DMS 273 (cell line): ENCODE data around the gene COG6.

Experiments
- DNase-seq: peaks from one replicate; lab custom pipeline; 2025; ENCODE audit not compliant: unreplicated experiment; lab: John Stamatoyannopoulos, UW

Gene COG6

DNA sequence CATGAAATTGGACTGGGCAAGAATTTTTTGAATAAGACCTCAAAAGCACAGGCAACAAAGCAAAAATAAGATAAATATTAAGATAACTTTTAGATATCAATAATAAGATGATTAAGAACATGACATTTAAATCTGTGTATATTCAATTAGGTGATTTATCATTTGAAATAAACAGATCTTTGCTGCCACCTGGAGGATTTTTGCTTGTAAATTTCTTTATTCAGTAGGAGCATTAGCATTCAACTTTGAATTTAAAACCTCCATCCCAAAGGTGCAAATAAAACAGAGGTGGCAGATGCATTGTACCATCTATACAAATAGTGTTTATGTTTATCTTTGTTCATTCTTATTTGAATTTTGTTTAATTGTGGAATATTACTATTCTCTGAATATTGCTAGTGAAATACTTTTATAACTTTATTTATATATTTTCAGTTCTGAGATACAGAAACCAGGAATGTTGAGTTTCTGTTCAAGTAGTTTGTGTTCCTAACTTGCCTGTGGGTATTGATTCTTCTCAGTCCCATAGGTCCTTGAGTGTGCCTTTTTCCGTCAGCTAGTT lies 20.9 kb downstream of the COG6 start:
- DNase-seq: peak; percentile 69

DNA sequence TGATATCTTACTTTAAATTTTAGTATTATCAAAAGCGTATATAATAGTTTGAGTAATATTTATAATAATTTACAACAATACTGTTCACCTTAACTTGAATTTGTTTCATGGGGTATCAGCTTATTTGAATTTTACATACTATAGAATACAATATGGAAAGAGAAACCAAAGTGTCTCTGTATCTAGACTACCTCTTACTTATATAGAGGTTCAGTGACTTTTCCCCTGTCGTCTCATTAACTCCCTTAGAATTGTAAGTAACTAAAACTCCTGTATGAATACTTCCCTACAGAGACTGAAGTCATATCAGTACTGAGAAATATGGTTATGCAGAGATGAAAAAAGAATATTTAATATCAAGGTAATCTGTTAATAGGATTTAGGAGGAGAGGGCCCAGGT lies 26.8 kb downstream of the COG6 start:
- DNase-seq: no peak

DNA sequence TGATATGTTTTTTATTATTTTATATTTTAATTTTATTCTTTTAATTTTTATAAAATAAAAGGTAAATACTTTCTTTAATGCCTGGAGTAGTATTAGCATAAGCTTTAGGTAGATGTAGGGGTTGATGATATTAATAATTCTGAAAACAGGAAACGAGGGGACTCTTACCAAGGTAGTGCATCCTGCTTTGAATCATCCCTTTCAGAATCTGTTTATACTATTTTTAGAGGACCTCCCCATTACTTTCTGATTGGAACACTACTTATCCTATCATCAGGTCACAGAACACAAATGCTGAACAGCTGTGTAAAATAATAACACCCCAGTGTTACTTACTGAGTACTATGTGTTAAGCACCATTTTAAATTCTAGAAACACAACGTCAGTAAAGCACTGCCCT lies 27.3 kb downstream of the COG6 start:
- DNase-seq: no peak

DNA sequence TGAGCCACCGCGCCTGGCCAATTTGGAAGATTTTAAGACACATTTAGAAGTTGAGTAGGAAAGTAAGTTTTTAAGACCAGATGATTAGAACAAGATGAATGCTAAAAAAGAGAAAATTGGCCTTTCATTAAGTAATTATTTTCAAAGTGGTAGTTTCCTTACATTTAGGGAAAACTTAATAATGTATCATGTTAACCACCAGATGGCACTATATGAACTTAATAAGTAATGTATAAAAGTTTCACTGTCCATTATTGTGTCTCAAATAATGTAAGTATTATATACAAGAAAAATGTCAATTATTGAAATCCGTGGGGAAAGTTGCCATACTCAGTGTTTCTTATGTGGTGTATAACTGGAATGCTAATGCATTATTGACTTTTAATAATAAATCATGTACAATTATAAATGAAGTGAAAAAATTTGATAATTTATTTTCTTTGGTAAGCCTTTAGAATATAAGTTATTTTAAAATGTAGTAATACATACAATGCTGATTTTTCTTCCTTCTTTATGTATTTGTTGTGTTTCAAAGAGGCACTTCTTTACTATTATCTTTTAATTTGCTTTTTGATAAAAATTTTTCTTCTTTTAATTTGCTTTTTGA lies 29.2 kb downstream of the COG6 start:
- peak; percentile 66 for DNase-seq

DNA sequence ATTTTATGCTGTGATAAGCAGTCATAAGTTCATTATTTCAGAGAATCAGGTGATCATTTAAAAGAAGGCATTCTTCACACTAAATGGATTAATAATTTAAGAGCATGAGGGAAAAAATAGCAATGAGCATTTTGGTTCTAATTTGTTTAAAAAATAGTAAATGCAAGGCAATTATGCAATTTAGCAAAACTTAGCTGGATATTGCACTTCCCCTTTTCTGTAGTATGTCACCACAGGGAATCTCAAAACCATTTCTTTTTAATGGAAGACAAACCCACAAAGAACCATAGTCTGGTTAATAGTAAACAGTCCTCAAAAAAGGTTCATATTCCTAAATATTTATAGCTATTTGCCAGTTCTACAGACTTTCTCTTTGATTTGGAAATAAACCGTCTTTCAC lies 30.2 kb downstream of the COG6 start:
- no peak for DNase-seq

DNA sequence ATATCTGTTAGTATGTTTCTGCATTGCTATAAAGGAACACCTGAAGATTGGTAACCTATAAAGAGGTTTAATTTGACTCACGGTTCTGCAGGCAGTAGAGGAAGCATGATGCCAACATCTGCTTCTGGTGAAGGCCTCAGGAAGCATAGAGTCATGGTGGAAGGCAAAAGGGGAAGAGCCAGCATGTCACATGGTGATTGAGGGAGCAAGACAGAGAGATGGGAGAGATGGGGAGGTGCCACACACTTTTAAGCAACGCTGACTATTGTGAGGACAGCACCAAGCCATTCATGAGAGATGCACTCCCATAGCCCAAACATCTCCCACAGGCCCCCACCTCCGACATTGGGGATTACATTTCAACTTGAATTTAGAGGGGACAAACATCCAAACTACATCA lies 32.8 kb downstream of the COG6 start:
- DNase-seq: no peak

DNA sequence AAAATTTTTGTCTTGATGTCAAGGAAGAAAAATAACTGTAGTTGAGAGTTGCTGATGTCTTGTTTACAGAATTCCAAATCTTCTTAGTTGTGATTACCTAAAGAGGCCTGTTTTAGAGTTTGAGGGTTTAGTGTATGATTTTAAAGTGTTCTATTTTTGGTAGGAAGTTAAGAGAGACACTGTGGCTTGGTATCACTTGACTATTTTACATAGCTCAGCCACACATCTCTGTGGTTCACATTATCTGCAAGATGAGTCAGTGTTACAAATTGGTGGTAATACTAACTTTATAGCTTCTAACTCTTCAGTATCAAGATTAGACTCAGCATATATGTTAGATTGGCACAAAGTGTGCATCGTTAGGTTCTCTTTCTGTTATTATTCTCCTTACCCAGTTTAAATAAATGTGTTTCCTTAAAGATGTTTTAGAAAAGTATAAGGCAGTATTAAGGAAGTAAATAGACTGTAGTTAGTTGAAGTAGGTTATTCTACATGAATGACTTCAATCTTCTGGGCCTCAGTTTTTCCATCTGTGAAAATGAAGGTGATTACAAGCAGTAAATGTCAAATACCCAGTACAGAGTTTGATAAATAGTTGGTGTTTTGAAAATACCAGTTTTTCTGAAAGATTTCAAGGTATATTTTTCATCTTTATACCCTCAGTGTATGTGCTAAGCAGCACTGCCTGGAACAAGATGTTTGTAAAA lies 33.4 kb downstream of the COG6 start:
- DNase-seq: no peak

DNA sequence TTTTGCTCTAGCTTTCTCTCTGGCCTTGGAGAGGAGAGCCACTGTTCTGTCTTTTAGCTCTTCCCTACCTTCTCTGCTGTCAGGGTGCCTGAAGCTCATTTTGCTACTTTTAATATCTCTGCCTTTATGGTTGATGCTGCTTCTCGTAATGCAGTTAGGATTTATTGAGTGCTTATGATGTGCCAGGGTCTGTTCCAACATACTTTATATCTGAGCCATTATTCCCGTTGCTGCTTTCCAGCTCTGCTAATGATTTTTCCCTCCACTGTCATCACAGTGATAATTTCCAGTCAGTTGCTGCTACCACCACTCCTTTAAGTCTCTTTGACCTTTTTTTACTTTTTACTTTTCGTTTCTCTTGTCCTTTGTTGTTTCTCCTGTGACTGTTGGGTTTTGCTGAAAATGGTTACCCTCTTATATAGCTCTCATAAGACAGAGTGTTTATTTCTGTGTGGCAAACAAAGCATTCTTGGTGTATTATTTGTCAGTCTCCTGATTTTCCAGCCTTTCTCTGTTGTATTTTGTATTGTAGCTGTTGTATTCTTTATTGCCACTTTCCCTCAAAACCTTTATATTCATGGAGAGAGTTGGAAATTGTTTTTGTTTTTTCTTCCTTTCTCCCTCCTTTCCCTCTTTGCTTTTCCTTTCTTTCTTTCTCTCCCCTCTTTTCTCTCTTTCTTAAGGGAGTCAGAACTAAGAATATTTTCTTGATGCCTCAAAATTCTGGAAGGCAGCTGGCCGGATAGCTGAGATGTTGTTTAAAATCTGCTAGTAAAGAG lies 37.4 kb downstream of the COG6 start:
- no peak for DNase-seq

DNA sequence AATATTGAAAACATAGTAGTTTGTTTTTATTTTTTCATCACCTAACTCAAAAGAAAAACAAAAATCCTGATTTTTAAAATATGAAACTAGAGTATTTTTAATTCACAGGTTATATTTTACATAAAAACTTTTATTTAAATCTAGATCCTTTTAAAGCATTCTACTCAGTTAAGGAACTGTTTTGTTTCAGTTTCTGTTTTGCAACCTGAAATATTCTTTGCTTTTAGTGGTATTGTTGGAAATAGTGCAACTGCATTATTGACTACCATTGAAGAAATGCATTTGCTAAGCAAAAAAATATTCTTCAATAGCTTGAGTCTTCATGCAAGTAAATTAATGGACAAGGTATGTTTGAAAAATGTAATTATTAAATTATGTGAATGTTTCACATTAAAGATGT lies 43.8 kb downstream of the COG6 start:
- DNase-seq: no peak

DNA sequence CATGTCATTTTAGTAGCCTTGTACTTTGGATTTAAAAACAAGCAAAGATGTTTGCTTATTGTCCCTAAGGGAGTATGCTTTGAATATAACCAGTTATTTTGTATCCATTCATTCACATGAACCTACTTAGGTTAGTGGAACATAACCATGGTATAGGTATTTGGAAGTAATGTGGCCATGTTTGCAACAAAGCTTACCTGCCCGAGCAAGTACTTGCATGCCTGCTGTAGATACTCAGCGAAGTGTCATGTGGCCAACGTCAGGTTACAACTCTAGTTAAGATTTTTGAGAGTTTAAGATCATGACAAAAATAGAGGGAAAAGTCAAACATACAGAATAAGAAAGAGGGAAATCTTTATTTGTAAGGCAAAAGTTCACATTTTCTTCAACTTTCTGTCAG lies 57.2 kb downstream of the COG6 start:
- DNase-seq: no peak

DNA sequence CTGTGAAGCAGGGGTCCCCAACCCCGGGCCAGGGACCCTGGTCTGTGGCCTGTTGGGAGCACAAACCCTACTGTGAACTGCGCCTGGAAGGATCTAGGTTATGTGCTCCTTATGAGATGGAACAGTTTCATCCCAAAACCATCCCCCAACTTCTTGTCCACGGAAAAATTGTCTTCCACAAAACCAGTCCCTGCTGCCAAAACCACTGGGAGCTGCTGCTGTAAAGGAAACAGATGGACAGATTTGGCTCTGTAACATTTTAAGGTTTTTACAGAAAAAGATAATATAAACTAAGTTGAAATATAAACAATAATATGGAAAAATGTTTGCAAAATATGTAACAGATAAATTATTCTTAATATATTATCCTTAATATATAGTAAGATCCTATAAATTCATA lies 73.7 kb downstream of the COG6 start:
- no peak for DNase-seq

DNA sequence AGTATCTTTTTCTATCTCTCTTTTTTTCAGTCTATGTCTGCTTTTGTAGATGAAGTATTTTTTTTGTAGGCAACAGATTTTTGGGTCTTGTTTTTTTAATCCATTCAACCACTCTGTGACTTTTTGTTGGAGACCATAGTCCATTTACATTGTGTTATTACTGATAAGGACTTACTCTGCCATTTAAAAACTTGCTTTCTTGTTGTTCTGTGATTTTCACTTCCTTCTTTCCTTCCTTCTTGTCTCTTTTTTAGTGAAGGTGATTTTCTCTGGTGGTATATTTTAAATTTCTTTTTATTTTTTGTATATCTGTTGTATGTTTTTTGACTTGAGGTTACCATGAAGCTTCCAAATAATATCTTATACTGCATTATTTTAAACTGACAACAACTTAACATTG lies 79.5 kb downstream of the COG6 start:
- DNase-seq: no peak

DNA sequence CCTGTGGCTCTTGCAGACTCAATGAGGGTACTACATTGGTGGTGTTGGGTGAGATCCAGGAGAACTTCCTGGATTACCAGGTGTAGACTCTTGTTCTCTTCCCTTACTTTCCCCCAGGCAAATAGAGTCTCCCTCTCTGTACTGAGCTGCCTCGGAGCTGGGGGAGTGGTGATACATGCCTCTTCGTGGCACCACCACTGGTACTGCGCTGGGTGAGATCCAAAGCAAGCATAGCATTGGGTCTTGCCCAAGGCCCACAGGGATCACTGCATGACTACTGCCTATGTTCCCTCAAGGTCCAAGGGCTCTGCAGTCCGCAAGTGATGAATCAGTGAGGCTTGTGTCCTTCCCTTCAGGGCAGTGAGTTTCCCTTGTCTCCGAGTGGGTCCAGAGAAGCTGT lies 81.6 kb downstream of the COG6 start:
- DNase-seq: no peak

DNA sequence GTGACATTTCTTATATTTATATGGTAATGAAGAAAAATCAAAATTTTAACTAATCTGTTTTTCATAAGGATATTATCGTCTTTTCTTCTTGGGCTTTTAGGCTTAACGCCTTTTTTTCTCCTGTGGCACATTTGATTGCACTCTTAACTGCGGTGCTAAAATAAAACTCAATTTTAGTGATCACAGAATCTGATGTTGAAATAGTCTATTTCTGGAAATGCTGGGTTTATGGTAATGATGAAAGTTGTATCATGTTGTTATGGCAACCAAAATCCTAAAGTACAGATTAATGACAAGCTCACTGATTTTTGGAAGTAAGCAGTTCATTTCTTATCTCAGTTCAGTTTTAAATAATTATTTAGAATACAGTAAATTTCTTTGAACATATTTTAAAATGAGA lies 85.3 kb downstream of the COG6 start:
- no peak for DNase-seq

DNA sequence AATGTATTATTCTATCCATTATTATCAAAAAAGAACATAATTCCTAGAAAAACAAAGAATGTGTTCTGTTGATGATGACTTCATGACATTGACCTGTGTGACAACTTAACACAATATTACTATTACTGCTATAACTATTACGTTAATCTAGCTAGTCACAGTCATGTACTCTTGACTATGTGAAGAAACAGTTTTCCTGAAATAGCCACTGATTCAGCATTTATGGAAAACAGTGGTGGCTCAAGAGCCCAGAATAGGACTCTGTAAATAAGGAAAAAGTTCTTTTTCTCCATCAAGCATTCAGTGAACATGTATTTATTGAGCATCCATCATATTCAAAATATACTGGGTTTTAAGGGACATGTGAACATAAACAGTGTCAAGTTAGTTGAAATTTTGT lies 93.5 kb downstream of the COG6 start:
- DNase-seq: no peak

DNA sequence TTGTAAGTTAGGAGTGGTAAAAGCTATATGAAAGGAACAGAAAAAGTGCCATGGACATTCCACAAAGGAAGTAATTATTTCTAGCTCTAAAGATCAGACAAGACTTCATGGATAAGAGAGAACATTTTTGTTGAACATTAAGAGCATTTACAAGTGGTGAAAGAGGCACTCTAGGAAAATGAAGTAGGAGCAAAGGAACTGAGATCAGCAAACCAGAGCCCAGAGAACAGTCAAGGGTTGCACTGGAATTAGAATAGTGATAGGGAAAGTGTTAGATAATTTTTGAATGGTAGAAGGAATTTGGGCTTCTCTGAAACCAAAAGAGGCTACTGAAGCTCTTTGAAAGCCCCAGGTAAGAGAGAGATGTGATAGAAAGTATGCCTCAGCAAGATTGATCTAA lies 94.1 kb downstream of the COG6 start:
- no peak for DNase-seq

DNA sequence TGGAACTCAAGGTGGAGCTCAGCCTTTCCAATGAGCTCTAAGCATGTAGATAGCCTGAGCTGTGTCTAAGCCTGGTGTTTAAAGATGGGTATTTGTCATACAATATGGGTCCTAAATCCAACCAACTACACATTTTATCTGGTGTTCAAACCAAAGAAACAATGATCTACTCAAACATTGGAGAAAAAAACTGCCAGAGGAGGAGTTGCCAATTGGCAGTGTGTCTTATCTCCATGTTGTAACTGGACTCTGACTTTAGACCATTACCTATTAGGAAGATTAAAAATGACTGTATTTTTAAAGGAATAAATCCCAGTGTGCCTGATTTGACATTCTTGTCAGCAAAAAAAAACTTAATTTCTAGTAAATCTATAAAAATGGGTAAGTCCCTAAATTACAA lies 96.3 kb downstream of the COG6 start:
- no peak for DNase-seq

DNA sequence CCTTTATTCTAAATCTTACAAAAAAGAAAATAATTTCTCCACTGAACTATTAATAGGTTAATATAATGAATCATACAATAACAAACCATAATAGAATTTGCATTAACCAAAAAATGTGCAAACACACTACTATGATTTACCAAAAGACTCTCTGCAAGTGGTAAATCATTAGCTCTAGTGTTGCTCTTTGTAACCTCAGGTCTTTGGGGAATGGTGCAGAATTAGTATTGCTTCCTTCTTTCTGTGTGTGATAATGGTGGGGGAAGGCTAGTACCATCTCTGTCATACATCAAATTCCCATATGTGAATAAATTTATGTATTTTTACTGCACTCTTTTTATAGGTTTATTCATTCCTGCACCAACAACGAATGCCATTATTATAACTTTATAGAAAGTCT lies 105.1 kb downstream of the COG6 start:
- no peak for DNase-seq

DNA sequence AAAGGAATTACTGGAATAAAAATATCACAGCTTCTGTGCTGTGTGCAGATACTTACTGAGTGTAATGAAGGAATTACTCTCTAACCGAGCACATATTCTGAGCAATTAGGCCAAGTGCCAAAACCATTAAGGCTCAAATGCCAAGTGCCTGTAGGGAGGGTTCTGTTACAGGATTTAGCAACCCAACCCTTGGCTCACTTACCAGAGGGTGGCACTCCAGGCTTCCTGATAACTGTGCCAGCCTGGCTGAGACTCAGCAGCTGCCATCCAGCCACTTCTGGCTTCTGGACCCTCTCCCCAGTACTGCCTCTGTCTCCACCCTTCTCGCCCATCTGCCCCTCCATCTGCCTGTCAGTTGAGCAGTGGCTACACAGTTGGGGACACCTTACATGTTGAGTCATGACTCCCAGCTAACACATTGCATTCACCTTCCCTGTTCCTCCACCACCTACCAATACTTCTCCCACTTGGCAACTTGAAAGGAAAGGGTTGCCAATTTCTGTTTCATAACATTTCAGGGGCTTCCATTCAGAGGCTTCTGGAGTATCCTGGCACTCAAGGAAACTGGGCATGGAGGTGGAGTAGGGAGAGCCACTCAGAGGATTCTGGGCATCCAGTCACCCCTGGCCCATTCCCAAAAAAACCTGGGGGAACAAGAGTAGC lies 110.5 kb downstream of the COG6 start:
- peak; percentile 98 for DNase-seq

DNA sequence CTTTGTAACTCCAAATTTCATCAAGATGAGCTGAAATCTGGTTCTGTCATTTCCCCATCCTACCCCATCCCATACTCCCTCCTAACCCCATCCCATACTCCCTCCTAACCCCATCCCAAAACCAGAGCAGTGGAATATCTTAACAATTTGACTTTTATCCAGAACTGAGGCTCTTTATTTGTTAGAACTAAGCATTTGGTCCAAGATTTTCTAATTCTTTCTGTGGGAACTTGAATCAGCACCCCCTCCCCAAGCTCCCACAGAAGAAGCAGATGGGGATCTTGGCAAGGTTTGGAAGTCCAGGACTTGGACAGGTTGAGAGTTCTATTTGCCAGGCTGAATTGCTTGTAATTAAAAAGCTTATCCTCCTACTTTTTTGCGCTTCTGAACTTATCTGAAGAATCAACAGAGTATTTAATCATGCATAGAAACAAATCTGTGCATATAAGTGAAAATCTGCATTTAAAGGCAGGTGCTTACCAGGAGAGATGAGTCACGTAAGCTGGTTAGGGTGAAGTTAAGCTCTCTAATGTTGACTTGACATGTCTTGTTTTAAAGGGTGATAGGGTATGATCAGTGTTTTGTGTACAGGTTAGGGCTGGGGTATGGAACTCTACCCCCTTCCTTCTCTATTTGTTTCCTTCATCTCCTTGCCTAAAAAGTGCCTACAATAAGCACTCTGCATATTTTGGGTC lies 111.1 kb downstream of the COG6 start:
- peak; percentile 87 for DNase-seq
